SU-DHL-6 (cell line): ENCODE results near the gene SLC4A5.

Experiments used
- CTCF ChIP-seq: fragments of 200-600 bp; sonication (generic); IDR thresholded peaks from one replicate; pipeline ENCODE4 v1.5.1; 2017; ENCODE audit warnings: antibody characterized with exemption, mild to moderate bottlenecking, low read length, moderate library complexity; ENCODE audit not compliant: insufficient read depth, poor library complexity, severe bottlenecking
- EZH2phosphoT487 ChIP-seq: fragments of 200-600 bp; sonication (generic), shearing (Covaris generic); conservative IDR thresholded peaks from 2 replicates; pipeline ENCODE4 v1.6.1; 2018; ENCODE audit warnings: mild to moderate bottlenecking, antibody characterized with exemption, low read length, moderate library complexity, mixed read lengths

- TF ChIP-seq CTCF, result no peak
- TF ChIP-seq EZH2phosphoT487, result no peak
Measured at GRCh38 chr2:74297950-74298349, 45.3 kb downstream of the SLC4A5 start.
